ENCODE data around the gene TTC13. TPM values are rescaled to one million over a fixed set of nuclear protein-coding genes. Genes with fewer than 3 reads are reported as not detected.

The TTC13 gene
- total RNA-seq, 1 donor from 2014 or later, result 23.8 TPM

DNA sequence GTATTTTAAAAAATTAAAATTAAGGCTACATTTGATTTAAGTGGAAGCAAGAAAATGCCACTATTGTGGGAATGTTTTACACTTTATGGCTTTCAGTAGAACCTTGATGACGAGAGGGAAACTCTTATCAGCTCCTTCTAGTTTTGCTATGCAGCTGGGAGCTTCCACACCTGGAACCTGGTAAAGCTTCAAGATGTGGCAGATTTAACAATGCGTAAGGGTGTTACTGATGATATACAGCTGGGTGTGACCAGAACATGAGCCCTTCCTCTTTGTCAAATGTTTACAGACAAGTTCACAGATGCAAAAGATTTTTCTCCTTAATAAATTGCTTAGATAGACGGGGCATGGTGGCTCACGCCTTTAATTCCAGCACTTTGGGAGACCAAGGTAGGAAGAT, 20.3 kb downstream of the TTC13 start:
- Mint-ChIP-seq H3K36me3 (ENCODE audit: low read depth) (peaks cover 51% of the 10 kb centered on the region), H3K27ac (no peak overlapping the region), H3K4me3 (no peak overlapping the region), H3K27me3 (no peaks in the 10 kb centered on the region), H3K9me3 (no peaks in the 10 kb centered on the region), H3K4me1 (peaks cover 4% of the 10 kb centered on the region)
- no peak for DNase-seq
- intact Hi-C loops (cut with micrococcal nuclease), result no loop called here

DNA sequence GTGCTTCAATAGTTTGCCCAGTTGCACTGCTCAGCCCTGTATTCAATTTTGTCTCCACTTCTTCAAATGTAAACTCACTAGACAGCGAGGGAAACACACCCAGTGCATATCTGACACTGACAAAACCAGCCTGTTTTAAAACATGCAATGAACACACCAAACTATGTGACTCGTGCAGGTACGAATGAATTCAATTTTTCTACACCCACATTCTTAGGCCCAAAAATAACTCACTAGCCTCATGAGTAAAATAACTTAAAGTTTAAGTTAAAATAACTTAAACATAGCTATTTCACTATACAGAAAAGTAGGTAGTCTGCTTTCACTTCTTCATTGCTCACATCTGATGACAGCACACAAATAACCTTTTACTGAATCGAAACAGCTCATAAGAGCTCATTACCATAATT, 21.1 kb downstream of the TTC13 start:
- peaks cover 51% of the 10 kb centered on the region for H3K36me3 Mint-ChIP-seq (ENCODE audit: low read depth)

DNA sequence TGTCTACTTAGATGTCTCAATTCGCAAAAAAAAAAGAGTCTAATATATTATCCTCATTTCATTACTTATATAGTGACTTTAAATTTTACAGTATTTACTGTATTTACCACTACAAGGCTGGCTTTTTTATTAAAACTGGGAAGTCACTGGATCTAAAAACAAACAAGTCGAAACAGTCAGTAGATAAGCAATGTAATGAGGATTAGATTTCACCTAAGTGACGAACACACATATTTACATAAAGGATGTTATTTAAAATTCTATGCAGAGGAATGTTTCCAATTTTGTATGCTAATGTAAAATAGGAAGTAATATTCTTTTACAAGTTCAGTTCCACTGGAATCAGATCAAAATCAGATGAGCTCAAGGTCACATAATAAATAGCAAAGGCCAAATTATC, 28.3 kb downstream of the TTC13 start:
- Mint-ChIP-seq H3K27me3 (no peaks in the 10 kb centered on the region), H3K4me1 (no peaks in the 10 kb centered on the region), H3K36me3 (ENCODE audit: low read depth) (peaks cover 28% of the 10 kb centered on the region)

More for the DNA sequence above, 21.1 kb downstream of the TTC13 start:
- no peak for DNase-seq
- Mint-ChIP-seq H3K4me3 (no peak overlapping the region), H3K27me3 (no peaks in the 10 kb centered on the region), H3K9me3 (no peaks in the 10 kb centered on the region), H3K4me1 (peaks cover 4% of the 10 kb centered on the region), H3K27ac (no peak overlapping the region)
- intact Hi-C loops (cut with micrococcal nuclease), result no loop called here

DNA sequence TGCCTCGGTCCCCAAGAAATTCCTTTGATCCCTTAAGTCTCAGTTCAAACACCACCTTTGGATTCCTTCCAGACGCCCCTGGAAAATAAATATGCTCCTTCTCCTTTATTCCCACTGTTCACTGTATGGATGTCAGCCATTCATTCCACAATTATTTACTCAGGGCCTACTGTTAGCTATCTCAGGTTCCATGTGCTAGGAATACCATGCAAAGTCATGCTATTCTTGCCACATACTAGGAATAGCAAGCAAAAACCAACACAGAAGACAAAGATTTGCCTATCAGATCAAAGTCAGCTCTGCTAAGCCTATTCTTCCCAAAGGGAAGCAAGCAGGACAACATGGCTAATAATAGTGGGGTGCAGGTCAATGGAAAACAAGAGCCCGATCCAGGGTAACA, 29.8 kb downstream of the TTC13 start:
- Mint-ChIP-seq H3K27ac (no peak overlapping the region), H3K27me3 (no peaks in the 10 kb centered on the region), H3K9me3 (no peaks in the 10 kb centered on the region), H3K4me1 (no peaks in the 10 kb centered on the region), H3K4me3 (no peak overlapping the region), H3K36me3 (ENCODE audit: low read depth) (peaks cover 29% of the 10 kb centered on the region)
- intact Hi-C loops (cut with micrococcal nuclease), result no loop called here
- DNase-seq, result no peak

More for the DNA sequence above, 28.3 kb downstream of the TTC13 start:
- DNase-seq, result no peak
- no peak overlapping the region for H3K4me3 Mint-ChIP-seq
- no peak overlapping the region for H3K27ac Mint-ChIP-seq
- no peaks in the 10 kb centered on the region for H3K9me3 Mint-ChIP-seq
- intact Hi-C loops (cut with micrococcal nuclease), result no loop called here

DNA sequence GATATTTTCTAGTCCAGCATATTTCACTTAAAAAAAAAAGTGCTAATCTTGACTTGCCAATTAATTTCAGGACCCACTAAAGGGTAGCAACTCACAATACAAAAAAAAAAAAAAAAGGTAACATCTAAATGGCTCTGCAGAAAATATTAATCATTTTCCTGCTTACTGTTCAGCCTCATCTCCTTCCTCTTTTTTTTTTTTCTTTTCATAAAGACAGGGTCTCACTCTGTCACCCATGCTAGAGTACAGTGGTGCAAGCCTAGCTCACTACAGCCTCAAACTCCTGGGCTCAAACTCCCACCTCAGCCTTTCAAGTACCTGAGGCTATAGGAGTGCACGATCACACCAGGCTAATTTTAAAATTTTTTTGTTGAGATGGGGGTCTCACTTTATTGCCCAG, 30.4 kb downstream of the TTC13 start:
- Mint-ChIP-seq H3K4me3 (no peak overlapping the region), H3K4me1 (no peaks in the 10 kb centered on the region), H3K27me3 (no peaks in the 10 kb centered on the region), H3K9me3 (no peaks in the 10 kb centered on the region), H3K36me3 (ENCODE audit: low read depth) (peaks cover 24% of the 10 kb centered on the region), H3K27ac (no peak overlapping the region)
- DNase-seq, result no peak
- intact Hi-C loops (cut with micrococcal nuclease), result no loop called here

DNA sequence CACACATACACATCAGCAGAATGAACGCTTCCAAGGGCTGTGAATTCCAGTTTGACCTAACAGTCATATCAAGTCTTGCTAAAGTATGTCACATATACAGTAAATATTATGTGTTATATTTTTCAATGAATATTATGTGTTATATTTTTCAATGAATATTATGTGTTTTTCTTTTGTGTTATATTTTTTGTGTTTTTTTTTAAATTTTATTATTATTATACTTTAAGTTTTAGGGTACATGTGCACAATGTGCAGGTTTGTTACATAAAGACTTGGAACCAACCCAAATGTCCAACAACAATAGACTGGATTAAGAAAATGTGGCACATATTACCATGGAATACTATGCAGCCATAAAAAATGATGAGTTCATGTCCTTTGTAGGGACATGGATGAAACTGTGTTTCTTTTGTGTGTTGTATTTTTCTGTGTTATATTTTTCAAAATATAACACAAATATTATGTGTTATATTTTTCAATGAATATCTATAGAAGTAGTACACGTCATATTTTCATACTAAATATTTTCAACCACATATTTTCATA, 35.5 kb downstream of the TTC13 start:
- H3K27me3 Mint-ChIP-seq, result no peaks in the 10 kb centered on the region
- intact Hi-C loops (cut with micrococcal nuclease), result no loop called here
- DNase-seq, result no peak
- H3K4me3 Mint-ChIP-seq, result no peak overlapping the region
- H3K4me1 Mint-ChIP-seq, result no peaks in the 10 kb centered on the region
- no peak overlapping the region for H3K27ac Mint-ChIP-seq
- no peaks in the 10 kb centered on the region for H3K9me3 Mint-ChIP-seq
- H3K36me3 Mint-ChIP-seq (ENCODE audit: low read depth), result peaks cover 27% of the 10 kb centered on the region

DNA sequence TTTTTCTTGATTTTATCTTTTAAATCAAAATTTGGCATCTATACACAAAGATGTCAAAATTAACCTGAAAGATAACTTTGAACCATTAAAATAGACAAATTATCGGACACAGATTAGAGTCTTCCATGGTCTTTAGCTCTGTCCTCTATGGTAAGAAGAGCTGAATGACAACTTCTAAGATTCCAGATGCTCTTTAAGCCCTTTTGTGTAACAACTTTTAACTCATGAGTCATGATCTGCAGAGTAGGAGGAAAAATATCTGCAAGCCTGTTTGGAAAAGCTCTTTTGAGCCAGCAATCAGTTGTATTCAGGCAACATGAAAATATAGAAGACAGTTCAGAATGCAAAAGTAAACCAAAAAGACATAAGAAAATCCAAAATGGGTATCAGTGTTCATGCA, 37.8 kb downstream of the TTC13 start:
- H3K4me1 Mint-ChIP-seq, result peaks cover 6% of the 10 kb centered on the region
- H3K9me3 Mint-ChIP-seq, result no peaks in the 10 kb centered on the region
- H3K4me3 Mint-ChIP-seq, result no peak overlapping the region
- intact Hi-C loops (cut with micrococcal nuclease), result no loop called here
- DNase-seq, result no peak
- H3K27me3 Mint-ChIP-seq, result no peaks in the 10 kb centered on the region
- no peak overlapping the region for H3K27ac Mint-ChIP-seq
- H3K36me3 Mint-ChIP-seq (ENCODE audit: low read depth), result peaks cover 29% of the 10 kb centered on the region

DNA sequence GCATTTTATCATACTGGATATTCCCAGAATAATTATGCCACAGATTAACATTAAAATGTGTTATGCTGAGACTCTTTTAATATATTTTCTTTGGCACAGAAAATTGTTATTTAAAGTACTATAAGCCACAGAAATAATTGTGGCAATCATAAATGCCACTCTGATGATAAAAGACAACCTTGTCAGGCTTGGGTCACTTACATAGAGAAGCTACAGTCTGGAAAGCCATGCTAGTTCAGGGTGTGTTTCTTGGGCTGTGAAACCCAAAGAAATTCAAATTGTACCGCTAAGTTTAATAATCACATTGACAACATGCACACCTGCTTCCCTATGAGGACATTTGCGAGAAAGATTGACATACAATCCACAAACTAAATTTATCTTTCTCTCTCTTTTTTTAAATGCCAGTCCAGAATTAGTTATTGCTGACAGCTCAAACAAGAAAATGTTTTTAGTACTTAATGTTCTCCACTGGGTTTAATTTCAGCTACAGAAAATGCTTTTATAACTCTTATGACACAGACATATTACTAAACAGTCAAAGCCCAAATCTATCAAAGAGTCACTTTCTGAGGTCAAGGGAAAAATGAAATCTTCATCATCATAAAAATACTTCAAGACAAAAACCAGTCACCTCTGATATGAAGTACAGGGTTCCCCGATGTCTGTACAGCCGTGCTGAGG, 38.7 kb downstream of the TTC13 start:
- intact Hi-C loops (cut with micrococcal nuclease), result no loop called here
- Mint-ChIP-seq H3K4me3 (no peak overlapping the region), H3K36me3 (ENCODE audit: low read depth) (peaks cover 32% of the 10 kb centered on the region), H3K27me3 (no peaks in the 10 kb centered on the region), H3K9me3 (no peaks in the 10 kb centered on the region), H3K27ac (no peak overlapping the region), H3K4me1 (peaks cover 6% of the 10 kb centered on the region)
- no peak for DNase-seq

DNA sequence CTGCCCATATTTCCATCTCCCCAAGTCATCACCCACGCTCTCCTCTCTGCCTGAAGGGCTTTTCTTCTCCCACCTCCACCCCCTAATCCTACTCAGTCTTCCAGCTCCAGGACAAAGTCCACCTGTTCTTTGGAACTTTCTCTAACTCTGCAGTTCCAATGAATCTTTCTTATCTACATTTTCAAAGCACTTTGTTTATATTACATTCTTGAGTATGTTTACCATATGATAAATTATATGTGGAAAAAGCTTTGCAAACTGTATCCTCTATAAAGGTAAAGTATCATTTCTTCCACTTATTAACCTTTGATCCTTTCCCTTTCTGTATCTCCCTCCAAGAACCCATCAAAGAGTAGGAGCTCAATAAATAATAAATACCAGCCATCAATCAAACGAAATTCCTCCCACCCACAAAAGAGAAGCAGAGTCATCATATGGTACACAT, 39.7 kb downstream of the TTC13 start:
- DNase-seq, result no peak
- intact Hi-C loops (cut with micrococcal nuclease), result no loop called here
- no peaks in the 10 kb centered on the region for H3K27me3 Mint-ChIP-seq
- H3K9me3 Mint-ChIP-seq, result no peaks in the 10 kb centered on the region
- no peak overlapping the region for H3K4me3 Mint-ChIP-seq
- H3K36me3 Mint-ChIP-seq (ENCODE audit: low read depth), result peaks cover 30% of the 10 kb centered on the region
- H3K4me1 Mint-ChIP-seq, result peaks cover 6% of the 10 kb centered on the region
- H3K27ac Mint-ChIP-seq, result no peak overlapping the region

DNA sequence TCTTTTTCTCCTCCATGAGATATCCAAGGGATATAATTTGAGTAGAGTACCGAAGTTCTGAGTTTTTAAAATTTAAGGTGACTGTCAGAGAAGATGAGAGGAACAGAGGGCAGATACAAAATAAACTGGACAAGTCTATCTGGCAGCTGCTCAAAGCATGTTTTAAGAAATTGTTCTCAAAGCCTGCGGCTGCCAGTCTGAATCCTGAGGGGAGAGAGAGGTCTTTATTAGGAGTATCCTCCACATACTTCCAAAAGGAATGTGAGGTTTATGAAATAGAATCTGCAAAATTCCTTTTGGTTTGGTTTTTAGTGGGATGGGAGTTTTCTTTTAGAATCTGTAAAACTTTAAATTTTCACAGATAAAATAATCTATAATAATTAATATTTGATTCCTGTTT, 41.3 kb downstream of the TTC13 start:
- peaks cover 6% of the 10 kb centered on the region for H3K4me1 Mint-ChIP-seq
- no peak overlapping the region for H3K27ac Mint-ChIP-seq
- DNase-seq, result no peak
- peaks cover 31% of the 10 kb centered on the region for H3K36me3 Mint-ChIP-seq (ENCODE audit: low read depth)
- H3K27me3 Mint-ChIP-seq, result no peaks in the 10 kb centered on the region
- H3K9me3 Mint-ChIP-seq, result no peaks in the 10 kb centered on the region
- intact Hi-C loops (cut with micrococcal nuclease), result no loop called here
- H3K4me3 Mint-ChIP-seq, result no peak overlapping the region

DNA sequence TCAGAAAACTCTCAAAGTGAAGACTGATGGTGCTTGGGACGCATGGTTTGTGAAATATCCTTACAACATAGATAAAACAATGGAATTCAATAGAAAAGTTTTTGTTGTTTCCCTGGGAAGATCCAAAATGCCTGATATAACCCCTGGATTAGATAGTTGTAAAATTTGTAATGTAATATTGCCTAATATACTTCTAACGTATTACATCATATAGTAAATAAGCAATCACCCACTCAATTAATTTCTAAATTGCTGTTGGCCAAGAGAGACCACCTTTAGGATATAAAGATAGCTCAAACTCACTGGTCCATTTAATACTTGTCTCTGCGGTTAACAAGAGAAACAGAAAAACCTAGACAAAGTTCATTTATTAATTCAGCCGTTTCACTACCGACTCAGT, 42.2 kb downstream of the TTC13 start:
- no peak for DNase-seq
- H3K27me3 Mint-ChIP-seq, result no peaks in the 10 kb centered on the region
- H3K4me3 Mint-ChIP-seq, result no peak overlapping the region
- H3K4me1 Mint-ChIP-seq, result peaks cover 6% of the 10 kb centered on the region
- peaks cover 31% of the 10 kb centered on the region for H3K36me3 Mint-ChIP-seq (ENCODE audit: low read depth)
- intact Hi-C loops (cut with micrococcal nuclease), result no loop called here
- H3K27ac Mint-ChIP-seq, result no peak overlapping the region
- no peaks in the 10 kb centered on the region for H3K9me3 Mint-ChIP-seq

DNA sequence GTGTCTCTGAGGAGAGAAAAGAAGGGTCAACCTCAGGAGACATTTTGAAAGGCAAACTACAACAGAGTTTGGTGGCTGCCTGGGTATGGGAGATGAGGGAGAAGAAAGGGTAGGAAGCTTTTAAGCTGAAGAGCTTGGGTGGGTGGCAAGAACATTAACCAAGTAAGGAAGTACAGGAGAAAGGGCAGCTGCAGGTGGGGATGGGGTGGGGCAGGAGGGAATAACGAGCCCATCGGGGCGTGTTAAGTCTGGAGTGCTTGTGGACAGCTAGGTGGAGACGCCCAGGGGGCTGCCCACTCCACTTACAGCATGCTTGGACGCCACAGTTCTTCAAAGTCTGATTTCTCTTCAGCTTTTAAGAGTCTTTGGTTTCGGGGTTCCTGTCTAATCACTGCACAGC, 42.8 kb downstream of the TTC13 start:
- H3K4me1 Mint-ChIP-seq, result peaks cover 6% of the 10 kb centered on the region
- DNase-seq, result no peak
- no peaks in the 10 kb centered on the region for H3K9me3 Mint-ChIP-seq
- intact Hi-C loops (cut with micrococcal nuclease), result no loop called here
- H3K4me3 Mint-ChIP-seq, result no peak overlapping the region
- H3K27ac Mint-ChIP-seq, result no peak overlapping the region
- H3K36me3 Mint-ChIP-seq (ENCODE audit: low read depth), result peaks cover 34% of the 10 kb centered on the region
- no peaks in the 10 kb centered on the region for H3K27me3 Mint-ChIP-seq

DNA sequence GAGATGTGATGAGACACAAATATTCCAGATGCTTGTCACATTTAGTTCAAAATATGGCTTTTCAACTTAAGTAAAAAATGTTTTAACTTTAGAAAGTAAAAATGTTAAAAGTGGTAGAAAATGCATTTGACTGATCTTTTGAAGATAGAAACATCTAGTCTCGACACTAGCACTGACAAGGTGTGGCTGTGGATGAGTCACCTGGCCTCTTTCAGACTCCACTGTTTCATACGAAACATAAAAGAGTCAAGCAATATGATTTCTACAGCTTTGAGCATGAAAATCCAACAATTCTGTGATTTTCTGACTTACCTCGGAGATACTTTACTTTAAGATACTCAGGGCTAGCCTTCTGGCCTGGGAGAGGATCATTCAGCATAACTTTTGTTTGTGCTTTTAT, 47.7 kb downstream of the TTC13 start:
- H3K4me1 Mint-ChIP-seq, result no peaks in the 10 kb centered on the region
- H3K9me3 Mint-ChIP-seq, result no peaks in the 10 kb centered on the region
- peaks cover 38% of the 10 kb centered on the region for H3K36me3 Mint-ChIP-seq (ENCODE audit: low read depth)
- no peak for DNase-seq
- intact Hi-C loops (cut with micrococcal nuclease), result no loop called here
- H3K27ac Mint-ChIP-seq, result no peak overlapping the region
- H3K4me3 Mint-ChIP-seq, result no peak overlapping the region
- H3K27me3 Mint-ChIP-seq, result no peaks in the 10 kb centered on the region

DNA sequence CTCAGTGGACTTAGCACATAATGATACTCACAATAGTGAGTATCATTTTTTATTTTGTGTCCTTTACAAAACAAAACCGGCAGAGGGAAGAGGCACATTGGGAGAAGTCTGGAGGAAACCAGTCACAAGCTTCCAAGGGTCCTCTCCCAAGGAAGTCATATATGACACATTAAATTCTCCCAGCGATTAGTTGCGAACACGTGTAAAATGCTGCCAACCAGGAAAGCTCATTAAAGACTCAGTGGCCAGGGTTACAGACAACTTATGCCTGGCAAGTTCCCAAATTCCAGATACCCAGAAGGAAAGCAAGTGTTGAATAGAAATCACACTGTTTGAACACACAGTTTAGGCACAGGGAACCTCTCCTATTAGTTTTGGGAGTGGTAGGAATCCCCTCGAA, 52.5 kb downstream of the TTC13 start:
- Mint-ChIP-seq H3K9me3 (no peaks in the 10 kb centered on the region), H3K27me3 (no peaks in the 10 kb centered on the region), H3K27ac (no peak overlapping the region), H3K4me3 (no peak overlapping the region), H3K36me3 (ENCODE audit: low read depth) (peaks cover 55% of the 10 kb centered on the region), H3K4me1 (no peaks in the 10 kb centered on the region)
- no peak for DNase-seq
- intact Hi-C loops (cut with micrococcal nuclease), result no loop called here

DNA sequence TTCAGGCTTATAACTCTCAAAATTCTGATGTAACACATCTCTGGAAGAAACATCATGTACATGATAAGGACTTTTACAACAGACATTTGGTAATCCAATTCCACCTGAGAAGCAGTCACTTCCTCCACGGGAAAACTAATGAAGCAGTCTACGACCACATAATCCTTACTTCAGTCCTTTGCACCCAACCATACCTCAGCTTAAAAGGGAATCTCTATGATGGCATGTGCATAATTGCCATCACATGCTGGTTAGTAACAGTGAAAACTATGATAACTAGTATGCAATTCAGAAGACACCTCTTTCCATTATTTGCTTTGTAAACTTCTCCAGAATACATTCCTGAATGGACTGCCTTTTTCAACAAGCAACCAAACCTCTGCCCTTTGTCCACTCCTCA, 53.1 kb downstream of the TTC13 start:
- no peaks in the 10 kb centered on the region for H3K27me3 Mint-ChIP-seq
- DNase-seq, result no peak
- H3K9me3 Mint-ChIP-seq, result no peaks in the 10 kb centered on the region
- H3K4me3 Mint-ChIP-seq, result no peak overlapping the region
- H3K36me3 Mint-ChIP-seq (ENCODE audit: low read depth), result peaks cover 53% of the 10 kb centered on the region
- H3K4me1 Mint-ChIP-seq, result no peaks in the 10 kb centered on the region
- H3K27ac Mint-ChIP-seq, result no peak overlapping the region
- intact Hi-C loops (cut with micrococcal nuclease), result no loop called here

Data from activated CD4-positive, alpha-beta T cell treated with anti-CD3 and anti-CD28 coated beads, Interleukin-2, amount 10 ng/mL, durations not matched to agents 24 days and 14 days (primary cell).